HG03558 (cell line): ENCODE data around the gene PGBD5.

Experiments
- ATAC-seq: cut with Tn5 transposase; IDR thresholded peaks from one replicate; pipeline ENCODE4 v1.9.1; 2021; ENCODE audit warnings: moderate number of reproducible peaks; ENCODE audit not compliant: unreplicated experiment; ENCODE audit errors: extremely low read depth

The PGBD5 gene

DNA sequence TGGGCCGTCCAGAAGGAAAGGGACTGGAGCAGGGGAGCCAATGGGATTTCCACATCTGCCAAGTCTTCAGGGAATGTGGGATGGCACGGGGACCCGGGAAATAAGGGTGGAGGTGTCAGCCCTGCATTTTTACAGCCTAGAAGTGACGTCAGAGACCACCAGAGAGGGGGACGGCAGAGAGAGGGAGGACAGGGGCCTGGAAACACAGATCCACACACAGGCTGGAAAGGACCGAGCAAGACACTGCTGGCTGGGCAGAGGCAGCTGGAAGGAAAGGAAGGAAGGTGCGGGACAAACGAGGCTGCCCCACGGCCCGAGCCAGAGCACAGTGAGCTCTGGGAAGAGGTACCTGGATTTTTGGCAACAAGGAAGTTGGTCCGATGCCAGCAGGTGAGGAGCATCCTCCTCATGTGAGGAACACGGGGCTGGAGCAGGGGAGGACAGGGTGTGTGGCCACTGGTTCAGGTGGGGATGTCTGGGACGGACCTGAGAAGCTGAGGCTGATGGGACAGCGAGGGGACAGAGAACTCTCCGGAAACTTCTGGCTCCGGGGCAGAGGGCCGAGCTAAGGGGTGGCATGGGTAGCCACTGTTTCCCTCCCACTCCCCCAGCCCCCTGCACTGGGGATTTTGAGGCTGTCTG, 138.3 kb downstream of the PGBD5 start:
- ATAC-seq: no peak

DNA sequence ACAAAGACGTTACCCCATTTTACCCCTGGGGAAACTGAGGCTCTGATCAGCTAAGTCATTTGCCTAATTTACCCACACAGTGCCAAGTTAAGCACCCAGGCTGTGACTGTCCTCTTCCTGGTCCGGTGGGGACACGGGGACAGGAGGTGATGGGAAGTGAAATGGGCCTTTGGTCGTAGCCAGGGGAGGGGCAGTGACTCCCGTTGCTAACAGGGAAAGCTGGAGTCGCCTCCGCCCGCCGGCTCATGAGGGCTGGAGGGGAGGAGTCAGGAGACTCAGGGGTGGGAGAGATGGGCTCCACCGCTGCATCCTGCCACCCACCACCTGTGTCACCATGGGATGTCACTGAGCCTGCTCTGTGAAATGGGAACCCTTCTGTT, 139.3 kb downstream of the PGBD5 start:
- no peak for ATAC-seq

DNA sequence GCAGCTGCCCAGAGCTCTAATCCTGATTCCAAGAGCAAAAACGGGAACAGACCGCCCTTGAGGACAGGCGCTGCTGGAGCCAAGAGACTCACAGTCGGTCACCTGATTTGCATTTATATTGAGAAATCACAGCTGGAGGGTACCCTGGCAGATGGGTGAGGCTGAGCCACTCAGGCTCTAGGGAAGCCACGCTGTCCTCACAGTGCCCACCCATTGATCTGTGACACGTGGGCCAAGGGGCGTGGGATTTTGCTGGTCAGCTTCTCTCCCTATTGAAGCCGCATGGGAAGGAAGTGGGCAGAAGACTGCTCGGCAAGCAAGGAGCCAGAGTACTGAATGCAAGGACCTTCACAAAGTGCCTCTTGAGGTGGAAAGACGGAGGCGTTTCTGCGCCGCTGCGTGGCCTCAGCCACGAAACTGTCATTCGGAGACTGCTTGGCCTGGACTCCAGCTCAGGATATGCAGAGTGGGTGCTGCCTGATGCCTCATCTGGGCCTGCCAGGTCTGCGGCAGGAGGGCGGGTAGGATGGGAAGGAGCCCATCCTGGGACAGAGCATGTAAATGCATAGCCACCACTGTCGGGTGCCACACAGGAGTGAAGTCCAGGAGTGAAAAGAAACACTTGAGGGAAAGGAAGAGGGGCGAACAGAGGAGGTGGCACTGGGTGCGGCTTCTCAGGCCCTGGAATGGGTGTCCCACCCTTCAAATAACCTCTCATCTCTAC, 139.8 kb downstream of the PGBD5 start:
- ATAC-seq: no peak

DNA sequence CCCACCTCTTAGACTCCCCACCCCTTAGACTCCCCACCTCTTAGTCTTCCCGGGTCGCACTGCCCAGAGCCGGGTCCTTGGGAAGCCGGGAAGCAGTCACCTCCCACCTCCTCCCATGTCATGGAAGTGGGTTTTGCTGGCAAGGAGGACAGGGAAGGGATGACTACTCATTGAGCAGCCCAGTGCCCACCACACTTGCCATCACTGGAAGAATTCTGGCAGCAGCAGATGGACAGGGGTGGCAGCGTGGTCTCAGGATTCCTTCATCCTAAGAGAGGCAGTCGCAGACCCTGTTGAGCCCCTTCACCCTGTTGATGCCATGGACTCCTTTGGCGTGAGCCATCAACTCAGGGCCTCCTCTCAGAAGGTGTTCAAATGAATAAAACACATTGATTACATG, 140.8 kb downstream of the PGBD5 start:
- no peak for ATAC-seq

DNA sequence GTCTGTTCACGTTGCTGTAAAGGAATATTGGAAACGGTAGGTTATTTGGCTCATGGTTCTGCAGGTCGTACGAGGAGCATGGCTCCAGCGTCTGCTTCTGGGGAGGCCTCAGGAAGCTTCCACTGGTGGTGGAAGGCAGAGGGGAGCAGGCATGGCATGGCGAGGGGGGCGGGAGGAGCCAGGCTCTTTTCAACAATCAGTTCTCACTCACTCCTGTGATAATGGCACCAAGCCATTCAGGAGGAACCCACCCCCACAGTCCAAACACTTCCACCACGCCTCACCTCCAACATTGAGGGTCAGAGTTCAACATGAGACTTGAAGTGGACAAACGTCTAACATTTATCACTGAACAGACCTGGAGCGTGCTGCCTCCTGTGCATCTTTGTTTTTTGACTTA, 141.2 kb downstream of the PGBD5 start:
- ATAC-seq: no peak

DNA sequence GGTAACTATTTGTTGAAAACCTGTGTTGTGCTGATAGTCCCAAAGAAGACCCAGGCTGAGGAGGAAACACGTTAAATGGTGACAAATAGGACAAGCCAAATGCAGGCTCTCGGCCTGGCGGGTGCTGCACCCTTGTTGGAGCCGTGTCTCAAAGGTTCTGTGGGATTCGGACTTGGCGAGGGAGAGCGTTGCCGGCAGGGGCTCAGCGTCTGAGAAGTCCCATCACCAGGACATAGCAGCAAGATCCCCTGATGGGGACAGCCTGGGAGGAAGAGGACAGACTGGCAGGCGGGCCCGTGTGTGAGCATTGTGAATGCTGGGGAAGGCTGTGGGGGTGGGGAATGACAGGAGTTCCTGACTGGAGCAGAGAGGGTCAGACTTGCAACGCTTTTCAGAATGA, 142.5 kb downstream of the PGBD5 start:
- ATAC-seq: no peak

DNA sequence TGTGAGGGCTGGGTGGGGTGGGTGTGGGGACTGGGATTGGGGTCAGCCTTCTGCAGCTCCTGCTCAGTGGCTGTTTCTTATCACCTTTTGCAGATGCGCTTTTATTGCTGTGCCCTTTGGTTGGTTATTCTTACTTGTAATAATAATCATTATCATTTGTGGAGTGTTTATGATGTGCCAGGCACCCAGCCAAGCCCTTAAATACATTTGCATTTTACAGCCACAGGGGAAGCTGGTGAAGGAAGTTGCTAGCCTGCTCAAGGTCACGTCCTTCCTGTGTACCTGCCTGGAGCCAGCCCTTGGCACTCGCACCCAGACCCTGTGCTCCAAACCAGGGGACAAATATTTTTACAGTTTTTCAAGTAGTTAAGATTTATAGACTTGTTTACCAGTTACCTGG, 144.0 kb downstream of the PGBD5 start:
- ATAC-seq: no peak

DNA sequence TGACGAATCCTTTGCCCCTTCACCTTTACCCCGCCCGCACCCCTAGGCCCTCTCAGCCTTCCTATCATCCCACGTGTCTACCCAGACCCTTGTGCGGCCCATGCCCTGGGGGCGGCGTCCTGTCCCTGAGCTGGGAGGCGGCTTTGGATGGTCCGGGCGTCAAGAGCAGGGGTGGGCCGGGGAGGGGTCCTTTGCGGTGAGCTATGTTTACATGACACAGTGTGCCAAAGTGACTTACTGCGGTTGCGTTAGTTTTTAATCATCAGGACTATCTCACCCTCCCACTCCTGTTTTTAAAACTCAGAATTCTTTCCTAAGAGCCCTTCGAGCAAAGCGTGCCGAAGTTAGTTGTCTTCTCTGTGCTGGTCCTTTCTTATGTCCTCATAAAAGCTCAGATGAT, 144.6 kb downstream of the PGBD5 start:
- no peak for ATAC-seq

DNA sequence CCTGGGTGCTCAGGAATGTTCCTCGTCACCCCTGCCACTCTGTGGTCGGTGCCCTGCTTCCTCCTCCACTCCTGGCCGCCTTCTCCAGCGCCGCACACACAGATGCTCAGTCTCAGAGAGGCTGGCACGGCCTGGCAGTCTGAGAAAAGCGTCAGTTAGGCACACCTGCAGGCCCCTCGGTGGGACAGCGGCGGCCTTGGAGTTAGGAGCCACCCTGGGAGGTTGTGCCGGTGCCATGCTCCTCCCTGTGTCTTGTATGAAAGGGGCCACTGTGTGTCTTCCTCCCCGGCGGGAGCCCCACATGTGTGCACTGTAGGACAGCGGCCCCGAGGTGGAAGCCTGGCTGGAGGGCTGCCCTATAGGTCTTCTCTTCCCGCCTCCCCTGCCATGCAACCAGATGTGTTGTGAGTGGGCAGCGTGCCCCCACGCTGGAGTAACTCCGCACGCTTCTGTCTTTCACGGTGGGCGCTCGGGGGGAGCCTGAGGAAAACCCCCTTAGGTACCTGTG, 145.2 kb downstream of the PGBD5 start:
- ATAC-seq: no peak

DNA sequence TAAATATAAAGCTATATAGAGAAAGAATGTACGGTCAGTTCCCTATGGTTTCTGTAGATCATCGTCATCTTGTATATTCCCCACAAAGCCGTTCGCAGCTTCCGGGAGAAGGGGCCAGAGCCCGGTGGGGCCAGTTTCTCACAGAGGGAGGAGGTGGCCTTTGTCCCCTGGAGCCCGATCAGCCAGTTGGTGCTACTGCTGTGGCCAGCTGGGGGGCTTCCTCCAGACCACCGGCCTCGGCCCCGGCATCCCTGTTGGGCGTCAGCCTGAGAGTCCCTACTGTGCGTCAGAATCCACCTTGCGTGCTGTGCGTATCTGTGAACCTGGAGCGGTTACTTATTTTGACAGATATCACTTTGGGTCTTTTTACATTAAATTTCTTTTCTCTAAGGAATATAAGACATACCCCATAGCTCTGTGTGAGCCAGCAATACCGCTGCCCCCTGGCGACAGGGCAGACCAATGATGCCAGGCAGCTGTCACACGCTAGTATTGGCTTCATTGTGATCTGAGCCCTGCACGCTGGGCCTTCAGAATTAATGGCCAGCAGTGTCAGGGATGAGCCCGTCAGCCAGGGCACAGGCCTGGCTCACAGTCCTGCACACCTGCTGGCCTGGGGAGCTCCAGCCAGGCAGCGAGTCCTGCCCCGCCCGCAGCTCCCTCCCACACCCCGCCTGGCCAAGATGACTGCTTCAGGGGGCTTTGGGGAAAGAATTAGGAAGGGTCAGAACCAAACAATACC, 145.9 kb downstream of the PGBD5 start:
- ATAC-seq: no peak

DNA sequence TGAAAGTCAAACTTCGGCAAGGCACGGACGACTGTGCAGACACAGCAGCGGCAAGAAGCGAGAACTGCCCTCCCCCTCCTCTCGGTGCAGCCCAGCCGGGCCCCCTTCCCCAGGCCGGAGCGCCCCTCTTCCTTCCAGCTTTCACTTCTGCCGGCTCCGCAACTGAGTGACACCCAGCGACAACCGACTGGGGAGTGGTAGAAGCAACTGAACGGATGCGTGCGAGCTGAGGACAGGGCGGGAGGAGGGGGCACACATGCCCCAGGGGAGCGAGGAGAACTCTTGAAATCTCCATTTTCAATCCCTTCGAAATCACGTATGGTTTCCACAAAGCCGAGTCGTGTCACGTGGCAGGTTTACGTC, 146.6 kb downstream of the PGBD5 start:
- no peak for ATAC-seq

DNA sequence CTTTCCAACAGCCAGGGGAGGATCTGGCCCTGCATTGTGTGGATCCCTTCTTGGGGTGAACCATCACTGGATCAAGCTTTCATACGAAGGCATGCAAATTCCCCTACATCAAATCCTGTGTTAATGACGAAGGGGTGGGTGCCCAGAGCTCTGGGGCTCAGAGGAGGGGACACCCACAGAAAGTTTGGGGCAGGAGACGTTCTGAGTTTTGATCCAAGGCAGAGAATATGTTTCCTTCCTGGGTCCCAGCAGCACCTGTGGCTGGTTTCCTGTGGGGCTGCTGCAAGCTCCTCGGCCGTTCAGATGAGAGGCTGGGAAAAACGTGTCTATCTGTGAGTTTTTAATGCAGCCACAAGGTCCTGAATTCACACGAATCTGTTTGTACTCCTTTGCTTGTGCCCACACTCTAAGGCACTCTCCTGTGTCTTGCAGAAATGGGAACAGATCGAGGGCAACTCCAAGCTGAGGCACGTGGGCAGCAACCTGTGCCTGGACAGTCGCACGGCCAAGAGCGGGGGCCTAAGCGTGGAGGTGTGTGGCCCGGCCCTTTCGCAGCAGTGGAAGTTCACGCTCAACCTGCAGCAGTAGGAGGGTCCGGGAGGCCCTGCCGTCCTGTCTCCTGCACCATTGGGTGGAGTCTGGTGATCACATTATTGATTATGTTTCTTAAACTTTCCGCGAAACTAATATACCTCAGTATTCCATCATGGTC, 147.1 kb downstream of the PGBD5 start:
- no peak for ATAC-seq

DNA sequence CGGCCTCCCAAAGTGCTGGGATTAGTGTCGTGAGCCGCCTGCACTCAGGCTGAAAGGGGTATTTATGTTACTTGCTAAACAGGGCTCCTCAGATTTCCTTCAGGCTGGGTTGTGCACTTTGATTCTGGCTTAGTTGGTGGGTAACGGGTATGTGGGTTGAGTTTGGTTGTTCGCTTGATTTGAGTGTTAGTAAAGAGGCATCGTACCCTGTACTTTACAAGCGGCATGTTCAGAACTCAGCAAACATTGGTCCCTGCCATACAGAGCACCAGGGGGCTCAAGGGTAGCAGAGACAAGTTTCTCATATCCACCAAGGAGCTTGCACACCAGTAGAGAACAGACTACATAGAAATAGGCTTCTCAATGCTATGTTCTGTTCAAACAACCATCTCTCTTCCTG, 147.8 kb downstream of the PGBD5 start:
- no peak for ATAC-seq

DNA sequence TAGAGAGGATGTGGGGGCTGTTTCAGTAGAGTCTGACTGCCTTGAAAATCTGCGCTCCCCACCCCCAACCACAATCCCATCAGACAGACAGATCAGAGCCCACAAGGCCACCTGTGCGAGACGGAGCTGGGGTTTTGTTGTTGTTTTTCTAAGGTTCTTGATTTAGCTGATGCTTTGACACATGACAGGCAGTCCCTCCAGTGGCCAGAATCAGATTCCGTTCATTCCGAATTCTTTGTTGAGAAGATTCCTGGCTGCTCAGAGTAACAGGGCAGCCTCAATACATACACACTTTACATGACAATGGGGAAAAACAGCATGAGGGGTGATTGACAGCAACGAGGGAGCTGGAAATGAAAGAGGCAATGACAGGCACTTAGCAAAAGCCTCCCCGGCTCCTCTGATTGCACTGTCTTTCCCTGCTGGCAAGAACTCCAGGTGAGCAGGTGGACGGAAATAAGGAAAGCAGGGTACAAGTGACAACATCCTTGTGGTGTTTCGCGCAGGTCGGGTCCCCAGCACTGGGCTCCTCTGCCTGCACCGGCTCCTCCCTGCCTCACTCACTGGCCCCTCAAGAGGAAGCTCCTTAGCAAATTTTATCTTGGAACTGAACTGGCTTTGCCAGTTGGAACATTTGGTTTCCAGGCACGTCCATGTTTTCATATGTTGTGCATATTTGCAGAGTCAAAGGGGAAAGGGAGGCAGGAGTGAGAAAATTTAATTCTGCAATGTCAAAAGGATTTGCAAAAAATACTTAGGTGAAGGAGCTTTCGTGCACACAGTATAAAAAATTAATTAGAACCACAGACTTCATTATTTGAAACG, 148.7 kb downstream of the PGBD5 start:
- ATAC-seq: no peak

DNA sequence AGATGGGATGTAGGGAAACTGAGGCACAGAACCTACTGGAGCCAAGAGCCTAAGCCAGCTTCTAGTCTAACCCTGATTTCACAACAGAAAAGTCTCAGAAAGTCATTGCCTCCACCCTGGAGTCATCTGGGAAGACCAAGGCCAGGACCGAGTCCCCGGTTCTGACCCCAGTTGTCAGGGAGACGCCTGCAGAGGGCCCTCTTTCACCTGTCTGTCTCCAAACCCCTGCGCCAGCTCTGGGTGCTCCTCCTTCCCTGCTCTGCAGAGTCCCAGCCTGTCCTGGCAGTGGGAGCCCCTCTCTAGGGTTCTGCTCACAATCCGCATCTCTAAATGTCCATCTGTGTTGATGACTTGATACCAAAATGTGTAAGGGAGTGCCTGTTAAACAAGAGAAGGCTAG, 149.7 kb downstream of the PGBD5 start:
- no peak for ATAC-seq

DNA sequence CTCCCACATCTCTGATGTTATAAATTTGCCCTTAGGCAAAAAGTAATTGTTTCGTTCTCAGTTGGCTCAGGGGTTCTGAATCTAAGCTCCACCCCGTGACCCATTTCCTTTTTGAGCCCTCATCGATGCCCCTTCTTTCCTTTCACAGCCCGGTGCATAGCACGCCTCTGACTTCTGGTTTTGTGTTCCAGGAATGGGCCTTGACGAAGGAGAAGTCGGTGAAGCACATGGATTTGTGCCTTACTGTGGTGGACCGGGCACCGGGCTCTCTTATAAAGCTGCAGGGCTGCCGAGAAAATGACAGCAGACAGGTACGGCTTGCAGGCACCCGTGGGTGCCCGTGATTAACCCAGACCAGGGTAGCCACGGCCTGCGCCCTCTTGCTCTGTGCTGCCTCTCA, 151.9 kb downstream of the PGBD5 start:
- ATAC-seq: no peak

DNA sequence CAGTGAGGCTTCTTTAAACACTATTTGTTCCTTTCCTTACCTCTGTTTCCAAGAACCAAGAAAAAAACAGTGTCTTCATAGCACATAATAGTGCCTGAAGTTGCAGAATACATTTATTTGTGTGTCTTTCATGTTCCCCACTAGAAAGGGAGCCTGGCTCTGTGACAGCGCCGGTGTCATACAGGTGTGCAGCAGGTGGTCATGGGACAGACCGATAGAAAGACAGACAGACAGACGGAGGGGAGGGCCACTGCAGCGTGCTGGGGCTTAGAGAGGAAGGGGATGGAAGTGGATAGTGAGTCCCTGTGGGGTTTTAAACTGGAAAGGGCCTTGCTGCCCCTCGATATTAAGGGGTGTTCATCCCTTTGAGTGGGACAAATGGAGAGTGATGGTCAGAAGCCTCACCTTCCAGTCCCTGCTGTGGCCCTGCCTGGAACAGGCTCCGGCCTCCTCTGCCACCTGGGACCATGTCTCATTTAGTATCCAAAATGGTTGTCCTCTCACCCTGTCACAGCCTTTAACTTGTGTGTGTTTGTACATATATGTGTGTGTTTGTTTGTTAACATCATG, 152.9 kb downstream of the PGBD5 start:
- ATAC-seq: no peak

DNA sequence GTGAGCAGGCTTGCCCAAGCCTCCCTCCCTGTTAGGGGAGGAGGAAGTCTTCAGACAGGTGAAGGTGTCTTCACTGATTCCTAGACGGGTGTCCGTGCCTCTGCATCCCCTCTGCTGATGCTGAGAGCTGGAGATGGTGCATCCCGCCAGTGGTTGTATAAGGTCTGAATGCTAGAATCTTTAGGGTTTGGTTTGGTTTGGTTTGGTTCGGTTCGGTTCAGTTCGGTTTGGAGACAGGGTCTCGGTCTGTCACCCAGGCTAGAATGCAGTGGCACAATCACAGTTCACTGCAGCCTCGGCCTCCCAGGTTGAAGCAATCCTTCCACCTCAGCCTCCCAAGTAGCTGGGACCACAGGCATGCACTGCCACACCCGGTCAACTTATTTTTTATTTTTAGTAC, 153.6 kb downstream of the PGBD5 start:
- ATAC-seq: no peak

DNA sequence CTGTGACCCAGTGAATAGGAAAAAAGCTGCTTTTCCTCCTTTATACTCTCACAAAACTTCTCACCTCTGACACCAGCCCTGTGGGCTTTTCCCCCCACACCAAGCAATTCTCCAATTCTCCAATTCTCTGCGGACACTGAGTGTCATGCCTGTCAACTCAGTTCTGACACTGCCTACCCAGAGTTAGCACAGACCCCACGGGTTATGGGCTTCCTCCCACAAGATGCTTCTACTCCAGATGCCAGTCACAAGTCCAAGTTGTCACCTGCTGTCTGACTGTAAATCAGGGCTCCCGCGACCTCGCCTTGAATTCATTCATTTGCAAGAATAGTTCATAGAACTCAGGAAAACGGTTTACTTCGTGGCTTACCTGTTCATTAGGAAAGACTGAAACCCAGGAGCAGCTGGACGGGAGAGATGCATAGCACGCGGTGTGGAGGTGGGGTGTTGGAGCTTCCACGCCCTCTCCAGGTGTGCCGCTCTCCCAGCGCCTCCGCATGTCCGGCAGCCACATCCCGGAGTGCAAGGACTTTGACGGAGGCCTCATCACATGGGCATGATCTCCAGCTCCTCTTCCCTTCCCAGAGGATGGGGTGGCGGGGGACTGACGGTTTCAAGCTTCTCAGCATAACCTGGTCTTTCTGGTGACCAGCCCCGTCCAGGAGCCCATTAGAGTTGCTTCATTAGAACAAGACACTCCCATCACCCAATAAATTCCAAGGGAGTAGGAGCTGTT, 154.7 kb downstream of the PGBD5 start:
- ATAC-seq: no peak
